Measurements from ENCODE around the gene NCLN.
"Not testable (repeated sequence)": the region's sequence is repeated elsewhere in the genome, so short reads cannot be mapped to it uniquely, and the experiment has no call there.

GRCh38 chr19:3235604-3236003 is 49.9 kb downstream of the NCLN start:
- not testable (repeated sequence) for TF ChIP-seq NR2F6 (CRISPR knock-in tag; IDR thresholded peaks at IDR 0.05); CTCF (IDR thresholded peaks at IDR 0.05 in 2 of 3, conservative IDR thresholded peaks at IDR 0.05 in 1 of 3; ENCODE audit: insufficient read depth in 2 of 3, low read depth in 1 of 3, low read length in 3 of 3); PHB2 (IDR thresholded peaks at IDR 0.05; ENCODE audit: low read depth); JUND (IDR thresholded peaks at IDR 0.05; ENCODE audit: borderline replicate concordance, low read depth, low read length); JUND (tag; IDR thresholded peaks at IDR 0.05; ENCODE audit: borderline replicate concordance, low read depth, low read length)
